Measurements from ENCODE around the gene SOWAHC. TPM values are rescaled to one million over a fixed set of nuclear protein-coding genes. Genes with fewer than 3 reads are reported as not detected.
A peak's percentile ranks its signal among the peaks of the same experiment; 100 is the strongest.
"Not testable (repeated sequence)": the region's sequence is repeated elsewhere in the genome, so short reads cannot be mapped to it uniquely, and the experiment has no call there.

Gene SOWAHC
- total RNA-seq: 1 to 10 TPM in 1 of 2 experiments, under 1 TPM in 1; 0.97 to 1.0 TPM

- H3K27me3 Mint-ChIP-seq: peaks cover 41% of the 10 kb centered on the region
- H3K4me1 Mint-ChIP-seq (ENCODE audit: low read depth): peaks cover 18% of the 10 kb centered on the region
- CTCF ChIA-PET: interaction anchor here (0.5 to 0.7 kb wide), 2 partner anchors 16 to 656 kb away, joined by 3 read pairs; no protein-coding TSS in a partner anchor
These were observed at the start of gene SOWAHC, which contains the start of gene SEPTIN10 for GRCh38 chr2:109613922-109614714. TSS of gene SOWAHC (plus strand) at chr2:109614364. CDS start at chr2:109614490, 126 bp downstream. TSS of gene SEPTIN10 (minus strand) at chr2:109613966. CDS start at chr2:109613827, 139 bp downstream.

GRCh38 chr2:109575373-109575772 is 38.8 kb upstream of the SOWAHC start:
- Mint-ChIP-seq H3K4me1 (ENCODE audit: low read depth) (no peaks in the 10 kb centered on the region), H3K4me3 (no peak overlapping the region), H3K27ac (no peak overlapping the region), H3K9me3 (no peaks in the 10 kb centered on the region), H3K27me3 (peaks cover 4% of the 10 kb centered on the region), H3K36me3 (no peaks in the 10 kb centered on the region)
- DNase-seq: no peak
- POLR2A ChIA-PET: no interaction called here
- CTCF ChIA-PET: no interaction called here
- intact Hi-C loops (cut with micrococcal nuclease): no loop called here

More at GRCh38 chr2:109613922-109614714, at the start of gene SOWAHC, which contains the start of gene SEPTIN10:
- POLR2A ChIA-PET: no interaction called here
- peak; percentile 87 for DNase-seq
- intact Hi-C loops (cut with micrococcal nuclease): no loop called here
- Mint-ChIP-seq H3K4me3 (peak within 1 kb of the TSS; percentile 82), H3K27ac (peak within 1 kb of the TSS; percentile 79), H3K36me3 (peaks cover 5% of the 10 kb centered on the region), H3K9me3 (no peaks in the 10 kb centered on the region)

GRCh38 chr2:109577630-109578029 is 36.5 kb upstream of the SOWAHC start:
- H3K27ac Mint-ChIP-seq; intact Hi-C loops (cut with micrococcal nuclease); DNase-seq; H3K27me3 Mint-ChIP-seq; H3K4me1 Mint-ChIP-seq (ENCODE audit: low read depth); H3K4me3 Mint-ChIP-seq; POLR2A ChIA-PET; H3K36me3 Mint-ChIP-seq; CTCF ChIA-PET; H3K9me3 Mint-ChIP-seq: not testable (repeated sequence)

- CTCF ChIA-PET: no interaction called here
These were observed 31.0 kb upstream of the SOWAHC start for GRCh38 chr2:109582928-109583895.

GRCh38 chr2:109586687-109587086 is 27.5 kb upstream of the SOWAHC start:
- DNase-seq: no peak
- Mint-ChIP-seq H3K4me3 (no peak overlapping the region), H3K4me1 (ENCODE audit: low read depth) (no peaks in the 10 kb centered on the region), H3K27me3 (peaks cover 4% of the 10 kb centered on the region), H3K36me3 (no peaks in the 10 kb centered on the region), H3K27ac (no peak overlapping the region), H3K9me3 (no peaks in the 10 kb centered on the region)
- CTCF ChIA-PET: interaction anchor here (1.0 kb wide), 1 partner anchor 41 kb away, joined by 5 read pairs; no protein-coding TSS in a partner anchor
- POLR2A ChIA-PET: no interaction called here
- intact Hi-C loops (cut with micrococcal nuclease): no loop called here

More at GRCh38 chr2:109582928-109583895, 31.0 kb upstream of the SOWAHC start:
- intact Hi-C loops (cut with micrococcal nuclease): no loop called here
- DNase-seq: no peak
- no peak overlapping the region for H3K4me3 Mint-ChIP-seq
- no peaks in the 10 kb centered on the region for H3K36me3 Mint-ChIP-seq
- POLR2A ChIA-PET: no interaction called here
- H3K27ac Mint-ChIP-seq: no peak overlapping the region
- no peaks in the 10 kb centered on the region for H3K4me1 Mint-ChIP-seq (ENCODE audit: low read depth)
- no peaks in the 10 kb centered on the region for H3K9me3 Mint-ChIP-seq
- peaks cover 5% of the 10 kb centered on the region for H3K27me3 Mint-ChIP-seq

GRCh38 chr2:109591206-109591605 is 23.0 kb upstream of the SOWAHC start:
- H3K27me3 Mint-ChIP-seq: no peaks in the 10 kb centered on the region
- intact Hi-C loops (cut with micrococcal nuclease): no loop called here
- no peaks in the 10 kb centered on the region for H3K9me3 Mint-ChIP-seq
- H3K4me3 Mint-ChIP-seq: no peak overlapping the region
- POLR2A ChIA-PET: no interaction called here
- H3K4me1 Mint-ChIP-seq (ENCODE audit: low read depth): no peaks in the 10 kb centered on the region
- CTCF ChIA-PET: no interaction called here
- no peaks in the 10 kb centered on the region for H3K36me3 Mint-ChIP-seq
- DNase-seq: no peak
- no peak overlapping the region for H3K27ac Mint-ChIP-seq

- no peak for DNase-seq
- ChIA-PET POLR2A (no interaction called here), CTCF (no interaction called here)
- Mint-ChIP-seq H3K9me3 (no peaks in the 10 kb centered on the region), H3K36me3 (no peaks in the 10 kb centered on the region), H3K27me3 (no peaks in the 10 kb centered on the region), H3K4me3 (no peak overlapping the region), H3K4me1 (ENCODE audit: low read depth) (no peaks in the 10 kb centered on the region), H3K27ac (no peak overlapping the region)
- intact Hi-C loops (cut with micrococcal nuclease): no loop called here
These were observed 21.3 kb upstream of the SOWAHC start for GRCh38 chr2:109592905-109593304.

GRCh38 chr2:109594246-109594885 is 19.8 kb upstream of the SOWAHC start:
- no peaks in the 10 kb centered on the region for H3K36me3 Mint-ChIP-seq
- POLR2A ChIA-PET: no interaction called here
- H3K27me3 Mint-ChIP-seq: no peaks in the 10 kb centered on the region
- no peak overlapping the region for H3K4me3 Mint-ChIP-seq
- no peak for DNase-seq
- H3K4me1 Mint-ChIP-seq (ENCODE audit: low read depth): no peaks in the 10 kb centered on the region
- H3K27ac Mint-ChIP-seq: no peak overlapping the region
- no peaks in the 10 kb centered on the region for H3K9me3 Mint-ChIP-seq
- intact Hi-C loops (cut with micrococcal nuclease): no loop called here
- CTCF ChIA-PET: no interaction called here

- H3K27ac Mint-ChIP-seq: no peak overlapping the region
- POLR2A ChIA-PET: no interaction called here
- no peaks in the 10 kb centered on the region for H3K4me1 Mint-ChIP-seq (ENCODE audit: low read depth)
- CTCF ChIA-PET: no interaction called here
- no peak overlapping the region for H3K4me3 Mint-ChIP-seq
- DNase-seq: no peak
- H3K36me3 Mint-ChIP-seq: no peaks in the 10 kb centered on the region
- no peaks in the 10 kb centered on the region for H3K9me3 Mint-ChIP-seq
- H3K27me3 Mint-ChIP-seq: no peaks in the 10 kb centered on the region
- intact Hi-C loops (cut with micrococcal nuclease): no loop called here
These were observed 18.5 kb upstream of the SOWAHC start for GRCh38 chr2:109595644-109596043.

- Mint-ChIP-seq H3K9me3 (no peaks in the 10 kb centered on the region), H3K36me3 (no peaks in the 10 kb centered on the region), H3K4me3 (no peak overlapping the region), H3K27me3 (peaks cover 7% of the 10 kb centered on the region), H3K27ac (no peak overlapping the region), H3K4me1 (ENCODE audit: low read depth) (no peaks in the 10 kb centered on the region)
- ChIA-PET POLR2A (no interaction called here), CTCF (interaction anchor here (0.6 to 1.0 kb wide), 3 partner anchors 36 to 1111 kb away, joined by 3 read pairs; no protein-coding TSS in a partner anchor)
- intact Hi-C loops (cut with micrococcal nuclease): no loop called here
- no peak for DNase-seq
These were observed 16.9 kb upstream of the SOWAHC start for GRCh38 chr2:109597283-109597682.

GRCh38 chr2:109601783-109602182 is 12.4 kb upstream of the SOWAHC start:
- POLR2A ChIA-PET: no interaction called here
- intact Hi-C loops (cut with micrococcal nuclease): no loop called here
- Mint-ChIP-seq H3K36me3 (no peaks in the 10 kb centered on the region), H3K4me1 (ENCODE audit: low read depth) (no peaks in the 10 kb centered on the region), H3K27me3 (peaks cover 16% of the 10 kb centered on the region), H3K27ac (no peak overlapping the region), H3K4me3 (no peak overlapping the region), H3K9me3 (no peaks in the 10 kb centered on the region)
- DNase-seq: no peak
- CTCF ChIA-PET: no interaction called here

- Mint-ChIP-seq H3K9me3 (no peaks in the 10 kb centered on the region), H3K4me3 (no peak overlapping the region), H3K36me3 (no peaks in the 10 kb centered on the region), H3K27me3 (peaks cover 18% of the 10 kb centered on the region), H3K4me1 (ENCODE audit: low read depth) (no peaks in the 10 kb centered on the region), H3K27ac (no peak overlapping the region)
- ChIA-PET POLR2A (no interaction called here), CTCF (no interaction called here)
- no peak for DNase-seq
- intact Hi-C loops (cut with micrococcal nuclease): no loop called here
These were observed 11.5 kb upstream of the SOWAHC start for GRCh38 chr2:109602617-109603188.
